SK-N-SH (cell line): Measurements from ENCODE around the gene TSPAN3.

Experiments
- FOXM1 ChIP-seq: IDR thresholded peaks from 2 replicates; pipeline ENCODE4 v1.4.0; 2012; ENCODE audit warnings: low read depth, mild to moderate bottlenecking
- MXI1 ChIP-seq: IDR thresholded peaks from 2 replicates; pipeline ENCODE4 v1.6.1; 2012; ENCODE audit warnings: mild to moderate bottlenecking, low read depth, low read length, improper control_type of control experiment
- YY1 ChIP-seq: IDR thresholded peaks from 2 replicates; pipeline ENCODE4 v1.4.0; 2012; ENCODE audit warnings: low read depth, mild to moderate bottlenecking
- TF ChIP-seq, protein P1 (sequence below): fragments of 200-600 bp; sonication (generic); IDR thresholded peaks from 2 replicates; pipeline ENCODE4 v1.6.1; 2017; ENCODE audit warnings: antibody characterized with exemption, mild to moderate bottlenecking, moderate library complexity

- TF ChIP-seq, protein P1, sequence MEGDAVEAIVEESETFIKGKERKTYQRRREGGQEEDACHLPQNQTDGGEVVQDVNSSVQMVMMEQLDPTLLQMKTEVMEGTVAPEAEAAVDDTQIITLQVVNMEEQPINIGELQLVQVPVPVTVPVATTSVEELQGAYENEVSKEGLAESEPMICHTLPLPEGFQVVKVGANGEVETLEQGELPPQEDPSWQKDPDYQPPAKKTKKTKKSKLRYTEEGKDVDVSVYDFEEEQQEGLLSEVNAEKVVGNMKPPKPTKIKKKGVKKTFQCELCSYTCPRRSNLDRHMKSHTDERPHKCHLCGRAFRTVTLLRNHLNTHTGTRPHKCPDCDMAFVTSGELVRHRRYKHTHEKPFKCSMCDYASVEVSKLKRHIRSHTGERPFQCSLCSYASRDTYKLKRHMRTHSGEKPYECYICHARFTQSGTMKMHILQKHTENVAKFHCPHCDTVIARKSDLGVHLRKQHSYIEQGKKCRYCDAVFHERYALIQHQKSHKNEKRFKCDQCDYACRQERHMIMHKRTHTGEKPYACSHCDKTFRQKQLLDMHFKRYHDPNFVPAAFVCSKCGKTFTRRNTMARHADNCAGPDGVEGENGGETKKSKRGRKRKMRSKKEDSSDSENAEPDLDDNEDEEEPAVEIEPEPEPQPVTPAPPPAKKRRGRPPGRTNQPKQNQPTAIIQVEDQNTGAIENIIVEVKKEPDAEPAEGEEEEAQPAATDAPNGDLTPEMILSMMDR: no peak
- no peak for TF ChIP-seq MXI1
- TF ChIP-seq YY1: no peak
- no peak for TF ChIP-seq FOXM1
Observed at GRCh38 chr15:77032647-77033416, 38.1 kb downstream of the TSPAN3 start.
